MM.1S (cell line): ENCODE data around the gene MFSD2B.

Experiments used
- CTCF ChIP-seq: fragments of 300-600 bp; sonication (generic); IDR thresholded peaks from 2 replicates; pipeline ENCODE4 v1.5.1; 2016; ENCODE audit warnings: antibody characterized with exemption, low read length, mixed read lengths
- EZH2 ChIP-seq: fragments of 300-600 bp; sonication (generic); optimal IDR thresholded peaks from 2 replicates; pipeline ENCODE3; 2017; ENCODE audit warnings: low read depth, mild to moderate bottlenecking, antibody characterized with exemption, low read length, mixed read lengths
- EZH2phosphoT487 ChIP-seq: fragments of 300-600 bp; sonication (generic); IDR thresholded peaks from 2 replicates; pipeline ENCODE4 v1.6.1; 2018; ENCODE audit warnings: antibody characterized with exemption, low read length

- TF ChIP-seq CTCF (no peak), EZH2 (no peak), EZH2phosphoT487 (no peak)
Observed at GRCh38 chr2:24049485-24050021, 39.7 kb downstream of the MFSD2B start, which contains the start of gene FKBP1B.
